NOMO-1 treated with dmso at 0.1 percent for 144 hours (cell line): ENCODE measurements around the gene TPP2.

ENCODE experiments used
- DNase-seq: peaks from one replicate; lab custom pipeline; 2025; ENCODE audit not compliant: unreplicated experiment; lab: John Stamatoyannopoulos, UW

The TPP2 gene

DNA sequence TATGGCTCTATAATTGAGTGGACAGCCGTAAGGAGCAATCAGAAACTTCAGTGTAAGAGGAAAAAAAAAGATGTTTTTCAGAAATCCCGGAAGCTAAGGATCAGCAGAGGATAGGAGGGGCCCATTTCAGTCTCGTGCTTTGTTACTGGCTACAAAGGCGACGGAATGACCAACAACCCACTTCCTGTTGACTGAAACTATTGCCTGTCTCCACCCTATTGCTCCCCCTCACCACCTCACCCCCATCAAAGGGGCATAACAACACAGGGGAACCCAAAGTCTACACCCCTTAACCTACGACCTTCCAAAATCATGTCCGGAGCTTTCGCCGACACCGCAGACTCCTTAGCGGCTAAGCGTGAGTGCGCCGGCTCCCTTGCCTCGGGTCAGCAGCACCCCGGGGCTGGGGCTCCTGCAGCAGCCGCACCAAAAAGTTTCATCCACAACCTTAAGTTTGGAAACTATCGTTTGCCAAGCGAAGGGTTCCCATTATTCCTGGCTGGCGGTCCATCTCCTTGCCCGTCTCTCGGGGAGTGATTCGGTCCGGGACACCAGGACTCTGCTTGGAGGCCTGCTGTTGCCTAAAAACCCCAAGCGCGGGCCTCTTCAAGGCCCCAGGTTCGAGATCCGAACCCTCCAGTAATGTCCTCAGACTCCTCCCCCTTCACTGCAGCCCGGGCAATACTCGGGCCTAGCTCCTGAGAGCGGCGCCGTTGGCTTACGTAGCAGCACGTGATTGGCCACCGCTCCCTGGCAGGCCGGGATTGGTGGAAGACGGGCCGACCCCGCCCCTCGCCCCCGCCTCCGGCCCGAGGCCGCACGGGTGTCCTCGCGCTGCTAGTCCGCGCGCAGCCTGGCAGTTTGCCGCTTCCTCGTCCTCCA is at the start of gene TPP2:
TSS of gene TPP2 (plus strand) at position 840 of the 882 bp plus-strand sequence. CDS start 53 bp downstream, outside the sequence.
- DNase-seq: peak; percentile 96

DNA sequence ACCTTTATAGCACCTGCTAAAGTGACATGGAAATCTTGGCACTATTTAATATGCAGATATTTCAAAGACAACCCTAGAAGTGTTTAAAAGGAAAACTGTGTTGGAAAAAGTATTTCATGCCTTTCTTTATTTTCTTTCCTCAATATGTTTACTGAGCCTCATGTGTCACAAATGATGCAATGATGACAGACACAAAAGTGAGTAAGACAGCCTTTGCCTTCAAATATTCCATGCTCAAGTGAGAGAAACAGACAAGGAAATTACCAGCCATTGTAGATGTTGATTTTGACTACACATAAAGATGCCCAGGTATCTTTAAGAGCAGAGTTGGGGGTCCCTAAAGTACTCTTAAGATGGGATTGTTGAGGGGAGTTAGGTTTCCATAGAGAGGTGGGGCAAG is 48.0 kb upstream of the TPP2 start:
- no peak for DNase-seq

DNA sequence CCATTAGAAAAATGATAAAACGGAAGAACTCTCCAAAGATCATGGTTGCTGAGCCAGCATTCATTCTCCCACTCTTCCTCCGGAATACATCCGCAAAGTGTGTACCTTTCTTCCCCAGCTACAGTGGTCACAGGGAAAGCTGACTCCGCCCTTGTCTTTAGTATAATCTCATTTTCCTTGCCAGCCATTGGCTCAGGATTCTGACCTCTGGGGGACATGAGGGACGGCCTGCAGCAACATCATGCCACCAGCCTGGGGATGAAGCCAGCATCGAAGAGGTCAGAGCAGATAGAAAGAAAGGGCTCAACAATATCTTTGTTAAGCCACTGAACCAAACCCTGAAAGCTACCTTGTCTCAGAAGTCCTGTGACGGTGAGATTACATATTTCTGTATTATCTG is 46.3 kb upstream of the TPP2 start:
- no peak for DNase-seq

- no peak for DNase-seq
These were observed 40.8 kb upstream of the TPP2 start for GRCh38 chr13:102555914-102556553.

DNA sequence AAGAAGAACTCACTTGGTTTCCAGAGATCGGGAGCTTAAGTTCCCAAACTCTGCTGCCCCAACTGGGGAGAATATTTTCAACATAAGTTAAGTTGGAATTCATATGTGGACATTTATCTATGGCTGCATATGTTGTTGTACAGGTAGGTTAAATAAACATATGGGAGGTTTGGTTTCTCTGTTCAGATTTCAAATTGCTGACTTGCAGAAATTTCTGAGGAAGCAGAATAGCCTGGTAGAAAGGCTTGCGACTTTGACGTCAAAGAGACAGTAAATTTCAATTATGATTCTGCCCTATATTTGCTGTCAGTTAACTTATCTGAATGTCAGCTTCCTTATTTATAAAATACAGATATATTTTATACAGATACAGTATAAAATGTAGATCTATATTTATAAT is 40.0 kb upstream of the TPP2 start:
- DNase-seq: no peak

DNA sequence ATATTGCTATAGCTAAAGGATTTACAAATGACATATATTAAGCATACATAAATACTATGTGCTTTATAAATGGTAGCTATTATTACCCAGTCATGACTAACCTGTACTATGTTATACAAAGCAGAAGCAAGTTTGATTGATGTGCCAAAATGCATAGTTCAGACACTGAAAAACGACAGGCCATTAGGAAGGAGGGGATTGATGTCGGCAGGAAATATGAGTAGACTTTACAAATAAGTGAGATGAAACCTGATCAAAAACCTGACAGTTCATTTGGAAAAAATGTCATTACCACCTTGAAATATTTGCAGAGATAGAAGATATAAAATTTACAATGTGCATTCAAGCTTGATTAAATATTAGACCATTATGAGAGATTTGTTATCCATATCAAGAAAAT is 38.8 kb upstream of the TPP2 start:
- DNase-seq: no peak

DNA sequence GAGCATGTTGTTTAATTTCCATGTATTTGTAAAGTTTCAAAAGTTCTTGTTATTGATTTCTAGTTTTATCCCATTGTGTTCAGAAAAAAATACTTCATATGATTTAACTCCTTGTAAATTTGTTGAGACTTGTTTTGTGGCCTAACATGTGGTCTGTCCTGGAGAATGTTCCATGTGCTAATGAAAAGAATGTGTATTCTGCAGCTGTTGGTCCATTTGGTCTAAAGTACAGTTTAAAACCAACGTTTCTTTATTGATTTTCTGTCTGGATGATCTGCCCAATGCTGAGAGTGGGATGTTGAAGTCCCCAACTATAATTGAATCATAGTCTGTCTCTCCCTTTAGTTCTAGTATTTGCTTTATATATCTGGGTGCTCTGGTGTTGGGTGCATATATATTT is 34.9 kb upstream of the TPP2 start:
- DNase-seq: no peak

GRCh38 chr13:102563267-102563666 is 33.5 kb upstream of the TPP2 start:
- DNase-seq: no peak

DNA sequence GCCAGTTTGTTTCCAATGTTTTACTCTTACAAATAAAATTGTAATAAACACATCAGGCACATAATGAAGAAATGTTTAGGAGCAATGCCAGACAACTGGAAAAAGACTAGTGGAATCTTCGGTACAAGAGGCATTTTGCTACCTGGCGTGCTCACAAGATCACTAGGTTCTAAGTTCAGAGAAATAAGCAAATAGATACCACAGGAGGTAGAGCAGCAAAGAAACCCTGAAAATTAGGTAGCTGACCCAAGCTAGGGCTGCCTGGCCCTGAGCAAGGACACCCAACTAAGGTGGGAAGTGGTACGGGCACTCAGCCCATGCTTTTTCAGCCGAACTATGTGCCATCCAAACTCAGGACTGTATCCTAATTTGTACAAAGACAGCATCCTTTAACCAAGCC is 32.2 kb upstream of the TPP2 start:
- DNase-seq: no peak

- no peak for DNase-seq
These were observed 30.3 kb upstream of the TPP2 start for GRCh38 chr13:102566513-102566912.

DNA sequence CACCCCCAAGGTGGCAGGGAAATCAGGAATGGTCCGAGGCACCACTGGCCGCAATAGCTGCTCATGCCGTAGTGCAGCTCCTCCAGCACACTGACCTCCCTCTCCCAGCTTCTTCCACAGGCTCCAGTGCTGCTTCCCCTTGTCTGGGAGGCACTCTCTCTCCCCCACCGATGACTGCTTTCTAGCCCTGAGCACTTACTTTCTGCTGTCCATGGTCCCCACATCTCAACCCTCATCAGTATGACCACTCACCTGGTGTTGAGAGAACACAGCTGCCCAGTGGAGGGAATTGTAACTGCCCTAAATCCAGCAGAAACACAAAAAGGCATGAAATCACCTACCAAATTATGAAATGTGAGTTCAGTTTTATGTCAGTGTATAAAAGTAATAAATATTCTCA is 28.9 kb upstream of the TPP2 start:
- no peak for DNase-seq

DNA sequence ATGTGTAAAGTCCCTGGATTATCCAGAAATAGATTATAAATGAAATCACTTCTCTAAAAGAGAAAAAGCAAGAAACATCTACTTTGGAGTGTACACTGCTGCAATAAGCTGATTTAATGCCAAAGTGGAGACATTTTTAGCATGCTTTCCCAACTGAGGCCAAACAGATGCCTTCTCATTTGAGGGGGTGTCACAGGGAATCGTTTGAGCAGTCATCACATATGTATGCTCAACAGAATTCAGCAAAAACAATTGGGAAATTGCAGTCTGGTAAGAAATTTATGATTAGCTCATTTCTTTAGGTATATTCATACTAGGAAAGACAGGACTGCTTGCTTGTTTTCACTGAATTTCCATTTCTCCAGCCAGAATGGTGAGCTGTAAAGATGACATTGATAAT is 27.3 kb upstream of the TPP2 start:
- DNase-seq: no peak

DNA sequence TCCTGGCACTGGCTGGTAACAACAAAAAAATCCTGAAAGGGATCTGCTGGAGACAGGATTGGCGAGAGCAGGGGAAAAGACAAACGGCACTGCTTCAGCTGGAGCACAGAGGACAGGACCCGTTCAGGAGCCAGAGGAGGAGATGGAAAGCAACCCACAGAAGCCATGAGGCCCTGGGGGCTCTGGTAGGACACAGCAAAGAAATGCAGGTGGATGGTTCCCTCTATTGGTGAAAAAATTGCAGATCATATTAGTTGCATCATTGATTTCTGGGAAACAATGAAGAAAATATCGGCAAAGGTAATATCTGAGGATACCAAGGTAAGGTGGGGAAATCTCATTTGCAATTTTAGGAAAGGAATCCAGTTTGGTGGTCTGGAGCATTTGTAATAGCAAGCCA is 25.7 kb upstream of the TPP2 start:
- no peak for DNase-seq

DNA sequence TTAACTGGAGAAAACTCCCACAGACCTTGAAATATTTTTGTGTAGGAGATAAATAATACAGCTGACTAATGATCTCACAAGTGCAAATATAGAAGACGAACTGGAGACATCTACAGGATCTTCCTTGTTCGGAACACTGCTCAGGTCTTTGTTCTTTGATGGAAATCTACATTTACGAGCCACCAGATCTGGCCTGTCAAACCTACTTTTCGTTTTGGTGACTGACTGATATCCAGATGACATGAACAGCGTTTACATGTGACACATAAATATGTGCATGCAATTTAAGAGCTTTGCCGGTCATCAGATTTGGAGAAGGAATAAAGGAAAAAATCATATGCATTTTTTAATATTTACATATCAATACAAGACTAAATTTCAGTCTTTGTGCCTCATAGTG is 24.5 kb upstream of the TPP2 start:
- no peak for DNase-seq

DNA sequence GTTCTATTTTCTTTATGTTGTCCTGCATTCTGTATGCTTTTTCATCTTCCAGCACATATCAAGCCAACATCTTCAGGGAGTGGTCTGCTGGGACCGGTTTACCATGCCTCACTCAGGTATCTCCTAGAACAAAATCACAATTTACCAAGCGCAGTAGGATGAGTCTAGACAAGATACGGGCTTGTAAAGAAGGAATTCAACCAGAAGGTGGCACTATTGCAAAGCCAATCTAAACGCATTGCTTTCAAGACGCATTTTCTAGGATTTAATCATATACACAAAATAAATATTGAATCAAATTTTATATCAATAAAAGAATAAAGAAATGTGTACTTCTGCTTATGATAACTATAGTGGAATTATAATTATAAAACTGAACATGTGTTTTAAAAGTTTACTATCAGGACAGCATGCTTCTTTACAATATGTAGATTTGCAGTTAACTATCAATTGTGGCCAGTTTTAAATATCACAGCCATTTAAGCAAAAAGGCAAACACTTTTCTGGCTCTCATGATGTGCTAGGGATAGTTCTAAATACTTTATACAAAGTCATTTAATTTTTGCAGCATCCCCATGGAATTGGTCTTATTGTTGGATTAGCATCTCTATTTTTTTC is 16.1 kb upstream of the TPP2 start:
- peak; percentile 33 for DNase-seq

- no peak for DNase-seq
These were observed 14.5 kb upstream of the TPP2 start for GRCh38 chr13:102582256-102582655.

GRCh38 chr13:102584434-102584833 is 12.4 kb upstream of the TPP2 start:
- DNase-seq: peak; percentile 84

DNA sequence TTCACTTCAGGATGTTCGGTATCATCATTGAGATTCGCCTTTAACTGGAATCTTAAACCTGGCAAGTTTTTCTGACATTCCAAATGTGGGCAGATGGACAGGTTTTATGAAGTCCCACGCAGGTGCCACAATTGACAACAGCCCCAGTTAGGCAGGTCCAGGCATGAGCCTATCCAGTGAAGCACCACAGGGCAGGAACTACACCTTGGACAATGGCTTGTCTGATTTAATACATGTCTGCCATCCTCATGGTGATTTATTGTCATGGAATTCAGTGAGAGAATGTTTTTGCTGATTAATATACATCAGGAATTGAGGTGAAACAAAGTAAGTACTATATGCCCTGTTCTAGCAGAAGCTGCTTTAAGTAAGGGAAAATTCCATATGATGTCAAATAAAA is 10.2 kb upstream of the TPP2 start:
- no peak for DNase-seq

DNA sequence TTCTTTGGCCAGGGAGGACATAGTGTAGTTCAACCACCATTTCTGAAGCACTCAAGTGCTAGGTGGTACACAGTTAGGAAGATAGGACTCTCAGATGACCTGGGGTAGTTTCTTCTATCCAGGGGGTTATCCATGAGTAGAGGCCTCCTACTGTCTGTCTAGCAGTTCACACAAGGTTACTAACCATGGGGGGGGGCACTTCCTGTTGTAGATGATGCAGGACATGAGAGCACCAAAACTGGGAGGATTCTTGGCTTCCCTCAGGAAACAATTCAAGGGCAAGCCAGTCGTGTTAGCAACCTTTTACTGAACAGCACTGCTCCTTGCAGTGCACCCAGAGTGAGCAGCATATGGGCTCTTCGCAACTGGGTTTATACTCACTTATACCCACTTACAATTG is 8.9 kb upstream of the TPP2 start:
- no peak for DNase-seq

- DNase-seq: no peak
These were observed 7.4 kb upstream of the TPP2 start for GRCh38 chr13:102589301-102589822.

DNA sequence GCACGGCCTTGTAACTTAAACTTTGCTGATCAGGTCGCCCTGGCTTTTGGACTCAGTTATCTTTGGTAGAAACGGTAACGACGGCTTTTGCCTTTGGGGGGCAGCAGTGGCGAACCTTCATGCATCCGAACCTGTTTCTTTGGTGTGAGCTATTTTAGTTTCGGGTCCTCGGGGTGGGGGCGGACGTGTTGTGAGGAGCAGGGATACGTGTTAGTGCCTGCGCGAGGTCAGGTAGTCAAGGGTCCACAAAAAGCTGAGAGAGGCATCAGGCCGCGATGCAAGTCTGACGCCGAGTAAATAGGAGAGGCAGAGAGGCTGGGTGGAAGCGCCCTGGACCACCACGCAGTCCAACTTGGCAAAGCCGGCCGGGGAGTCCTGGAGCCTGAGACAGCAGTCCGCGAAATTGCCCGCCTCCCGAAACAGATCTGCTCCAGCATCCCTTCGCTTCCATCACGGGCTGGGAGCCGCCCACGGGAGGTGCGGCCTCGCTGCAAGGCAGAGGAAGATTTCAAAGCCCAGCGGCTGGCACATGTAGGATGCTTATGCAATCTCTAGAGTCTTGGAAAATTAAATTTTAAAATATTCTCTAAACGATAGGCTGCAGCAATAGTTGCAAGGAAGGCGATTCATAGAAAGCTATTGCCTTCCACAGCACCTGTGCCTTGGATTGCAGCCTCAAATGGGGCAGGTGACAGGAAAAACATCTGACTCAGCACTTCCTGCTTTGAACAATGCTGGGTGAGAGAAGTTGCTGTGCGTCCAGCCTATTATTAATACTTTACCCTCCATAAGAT is 4.6 kb upstream of the TPP2 start:
- DNase-seq: no peak
